ENCODE data around the gene CD47.
A peak's percentile ranks its signal among the peaks of the same experiment; 100 is the strongest.

Gene CD47

DNA sequence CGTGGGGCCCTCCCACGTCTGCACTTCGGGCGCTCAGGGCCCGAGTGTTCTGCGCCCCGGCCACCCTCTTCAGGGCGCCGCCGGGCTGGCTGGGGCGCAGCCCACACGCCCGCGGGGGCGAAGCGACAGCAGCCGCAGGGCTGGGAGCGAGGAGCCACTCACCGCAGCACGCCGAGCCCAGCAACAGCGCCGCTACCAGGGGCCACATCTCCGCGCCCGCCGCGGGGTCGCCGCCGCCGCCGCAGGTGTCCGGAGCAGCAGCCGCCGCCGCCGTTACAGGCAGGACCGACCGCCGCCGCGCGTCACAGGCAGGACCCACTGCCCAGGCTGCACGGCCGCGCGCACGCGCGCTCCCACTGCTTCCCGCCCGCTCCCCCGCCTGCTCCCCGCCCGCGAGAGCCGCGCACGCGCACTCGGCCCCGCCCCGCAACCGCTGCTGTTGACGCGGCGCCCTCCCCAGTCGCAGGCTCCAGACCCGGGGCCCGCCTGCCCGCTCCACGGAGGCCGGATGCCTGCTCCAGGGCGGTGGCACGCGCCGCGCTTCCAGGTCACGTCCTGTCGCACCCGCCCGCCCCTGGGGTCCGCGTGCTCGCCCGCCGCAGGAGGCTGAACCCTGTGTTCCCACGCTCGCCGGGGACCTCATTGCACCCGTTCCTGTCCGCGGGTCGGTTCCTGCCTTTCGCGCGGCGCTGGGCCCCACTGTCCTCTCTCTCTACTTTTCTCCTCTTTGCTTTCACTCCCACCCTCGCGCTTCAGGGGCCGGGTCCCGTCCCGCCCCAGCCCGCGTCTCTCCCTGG lies at the start of gene CD47:
Gene CD47, minus strand, starts transcription at position 331 of the 797 bp plus-strand sequence. Its CDS starts 123 bp downstream, at position 208.
- DNase-seq: peak; percentile 65

GRCh38 chr3:108137460-108137814 lies 46.6 kb upstream of the CD47 start:
- DNase-seq: no peak

DNA sequence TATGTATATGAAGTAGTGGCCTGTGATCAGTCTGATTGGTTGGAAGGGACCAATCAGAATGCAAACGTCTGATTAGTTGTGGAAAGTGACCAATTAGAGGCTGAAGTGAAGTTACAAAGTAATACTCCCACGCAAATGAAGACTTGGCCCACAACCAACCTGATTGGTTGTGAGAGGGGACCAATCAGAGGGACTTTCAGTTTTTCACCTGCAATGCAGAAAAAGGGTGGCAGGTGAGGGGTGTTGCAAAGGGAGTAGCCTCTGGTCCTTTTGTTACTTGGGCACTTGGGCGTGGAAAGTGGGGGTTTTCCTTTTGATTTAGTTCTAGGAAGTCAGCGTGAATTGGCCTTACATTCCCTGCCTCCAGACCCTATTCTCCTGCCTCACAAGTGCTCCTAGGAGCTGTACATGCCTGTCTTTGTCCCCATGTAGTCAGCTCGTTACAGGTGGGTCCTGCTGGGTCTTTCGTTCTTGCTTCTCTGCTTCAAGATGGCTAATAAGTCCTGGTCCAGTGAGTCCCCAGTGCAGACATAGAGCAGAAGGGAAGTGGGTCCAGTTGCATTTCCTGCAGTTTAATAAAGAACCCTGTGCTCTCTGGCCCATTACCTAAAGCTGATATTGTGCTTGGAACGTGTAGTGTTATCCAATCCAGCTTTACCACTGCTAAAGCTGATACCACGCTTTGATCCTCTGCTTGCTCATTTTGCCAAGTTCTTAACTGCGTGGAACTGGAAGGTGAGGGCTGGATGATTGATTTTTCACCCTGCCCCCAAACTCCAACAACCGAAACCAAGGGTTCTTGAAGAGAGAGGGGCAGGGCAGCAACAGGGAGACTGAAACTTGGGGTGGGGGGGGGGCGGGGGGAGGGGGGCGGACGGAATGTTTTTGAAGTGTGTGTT lies 46.0 kb upstream of the CD47 start:
- no peak for DNase-seq

GRCh38 chr3:108134555-108134880 lies 43.7 kb upstream of the CD47 start:
- DNase-seq: no peak

- no peak for DNase-seq
Observed at GRCh38 chr3:108133858-108134554, 43.2 kb upstream of the CD47 start.

GRCh38 chr3:108133048-108133369 lies 42.2 kb upstream of the CD47 start:
- DNase-seq: no peak

- peak; percentile 18 for DNase-seq
Observed at GRCh38 chr3:108131475-108132134, 40.8 kb upstream of the CD47 start.

GRCh38 chr3:108130701-108131474 lies 40.1 kb upstream of the CD47 start:
- DNase-seq: no peak

DNA sequence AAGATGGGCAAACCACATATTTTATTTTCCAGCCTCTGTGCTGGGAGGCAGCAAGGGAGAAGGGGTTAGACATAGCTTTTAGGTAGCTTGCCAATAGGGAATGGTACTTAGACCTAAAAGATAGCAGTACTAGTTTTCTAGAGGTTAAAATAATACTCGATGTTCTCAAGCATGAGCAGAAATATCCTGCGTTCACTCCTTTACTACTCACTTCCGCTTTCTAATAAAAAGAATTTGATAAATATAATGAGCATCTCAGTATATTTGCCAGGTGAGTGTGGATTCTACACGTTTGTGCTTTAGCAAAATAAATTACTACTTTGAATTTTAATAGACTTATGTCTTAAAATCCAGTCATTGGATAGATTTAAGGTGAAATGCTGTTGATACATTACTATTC lies 39.4 kb upstream of the CD47 start:
- no peak for DNase-seq

DNA sequence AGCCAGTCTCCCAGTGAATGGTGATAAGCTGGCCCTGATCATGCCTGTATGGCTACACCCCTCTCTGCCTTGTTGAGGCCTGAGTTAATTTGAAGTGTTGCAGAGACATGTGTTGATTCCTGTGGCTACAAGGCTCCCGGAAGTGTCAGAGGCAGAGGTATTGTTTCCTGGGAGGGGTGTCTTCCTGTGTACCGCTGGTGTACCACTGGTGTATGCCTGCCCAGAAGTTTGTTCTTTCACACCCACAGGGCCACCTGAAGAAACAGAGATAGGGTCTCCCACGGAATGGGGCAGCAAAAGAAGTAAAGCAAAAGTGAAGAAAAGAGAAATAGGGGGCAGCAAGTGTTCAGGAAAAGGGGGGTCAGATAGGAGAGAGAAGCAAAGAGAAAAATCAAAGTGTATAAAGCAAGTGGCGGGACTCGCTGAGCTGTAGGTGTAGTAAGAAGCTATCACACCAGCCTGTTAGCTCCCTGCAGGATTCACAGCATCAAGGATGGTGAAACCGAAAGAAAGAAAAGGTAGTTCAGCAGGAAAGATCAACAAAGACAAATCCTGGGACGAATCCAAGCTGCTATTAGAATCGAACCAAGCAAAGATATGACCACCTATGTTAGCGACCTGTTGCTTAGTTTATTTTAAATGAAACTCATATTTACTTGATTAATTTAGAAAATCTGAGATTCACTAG lies 36.6 kb upstream of the CD47 start:
- DNase-seq: peak; percentile 54

- no peak for DNase-seq
Observed at GRCh38 chr3:108126348-108126747, 35.5 kb upstream of the CD47 start.

GRCh38 chr3:108125550-108126071 lies 34.8 kb upstream of the CD47 start:
- peak; percentile 97 for DNase-seq

DNA sequence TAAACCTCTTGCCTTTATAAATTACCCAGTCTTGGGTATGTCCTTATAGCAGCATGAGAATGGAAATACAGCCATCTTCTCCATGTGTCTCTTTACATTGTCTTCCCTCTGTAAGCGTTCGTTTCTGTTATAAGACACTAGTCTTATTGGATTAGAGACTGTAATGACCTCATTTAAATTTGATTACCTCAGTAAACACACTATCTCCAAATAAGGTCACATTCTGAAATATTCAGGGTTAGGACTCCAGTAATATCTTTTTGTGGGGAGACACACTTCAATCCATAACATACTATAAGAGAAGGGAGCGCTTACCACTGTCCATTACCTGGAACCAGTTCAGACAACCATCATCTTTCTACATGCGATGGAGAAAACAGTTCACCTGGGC lies 34.3 kb upstream of the CD47 start:
- DNase-seq: no peak

DNA sequence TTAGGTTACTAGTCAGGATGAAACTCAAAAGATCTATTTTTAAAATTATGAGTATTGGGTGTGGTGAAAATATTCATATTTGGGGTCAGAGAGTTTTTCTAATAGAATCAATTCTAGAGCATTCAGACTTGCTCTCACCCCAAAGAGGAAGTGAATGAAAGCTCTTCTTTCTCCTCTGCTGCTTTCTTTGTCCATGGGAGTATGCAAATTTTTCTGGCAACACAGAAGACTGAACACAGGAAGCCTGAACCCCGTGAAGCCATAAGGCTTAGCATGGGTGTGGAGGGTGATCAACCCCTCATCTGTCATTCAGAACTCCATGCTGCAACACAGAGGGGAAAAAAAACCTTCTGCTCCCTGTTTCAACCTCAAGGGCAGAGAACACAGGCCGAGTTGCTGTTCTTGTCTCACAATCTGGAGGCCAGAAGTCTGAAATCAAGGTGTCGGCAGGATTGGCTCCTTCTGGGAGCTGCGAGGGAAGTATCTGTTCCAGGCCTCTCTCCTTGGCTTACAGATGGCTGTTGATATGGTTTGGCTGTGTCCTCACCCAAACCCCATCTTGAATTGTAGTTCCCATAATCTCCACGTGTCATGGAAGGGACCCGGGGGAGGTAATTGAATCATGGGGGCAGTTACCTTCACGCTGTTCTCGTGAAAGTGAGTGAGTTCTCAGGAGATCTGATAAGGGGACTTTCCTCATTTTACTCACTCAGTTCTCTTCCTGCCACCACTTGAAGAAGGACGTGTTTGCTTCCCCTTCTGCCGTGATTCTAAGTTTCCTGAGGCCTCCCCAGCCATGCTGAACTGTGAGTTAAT lies 33.7 kb upstream of the CD47 start:
- DNase-seq: peak; percentile 92

DNA sequence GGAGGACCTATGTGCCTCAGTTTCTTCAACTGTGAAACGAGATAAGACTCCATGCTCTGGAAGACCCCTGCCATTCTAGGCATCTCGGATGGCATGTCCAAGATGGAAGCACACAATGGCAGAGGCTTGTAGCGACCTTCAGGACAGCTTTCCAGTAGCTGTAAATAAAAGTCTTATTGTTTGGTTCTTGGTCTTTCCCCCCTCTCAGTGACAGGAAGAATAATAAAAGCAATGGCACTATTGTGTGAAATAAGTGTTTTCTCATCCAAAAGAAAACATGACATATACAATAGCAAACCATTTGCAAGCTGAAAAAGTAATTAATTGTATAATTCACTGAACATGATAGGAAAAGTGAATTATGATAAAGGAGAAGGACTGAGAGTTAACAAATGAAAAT lies 32.5 kb upstream of the CD47 start:
- no peak for DNase-seq

GRCh38 chr3:108122276-108122675 lies 31.4 kb upstream of the CD47 start:
- DNase-seq: no peak

DNA sequence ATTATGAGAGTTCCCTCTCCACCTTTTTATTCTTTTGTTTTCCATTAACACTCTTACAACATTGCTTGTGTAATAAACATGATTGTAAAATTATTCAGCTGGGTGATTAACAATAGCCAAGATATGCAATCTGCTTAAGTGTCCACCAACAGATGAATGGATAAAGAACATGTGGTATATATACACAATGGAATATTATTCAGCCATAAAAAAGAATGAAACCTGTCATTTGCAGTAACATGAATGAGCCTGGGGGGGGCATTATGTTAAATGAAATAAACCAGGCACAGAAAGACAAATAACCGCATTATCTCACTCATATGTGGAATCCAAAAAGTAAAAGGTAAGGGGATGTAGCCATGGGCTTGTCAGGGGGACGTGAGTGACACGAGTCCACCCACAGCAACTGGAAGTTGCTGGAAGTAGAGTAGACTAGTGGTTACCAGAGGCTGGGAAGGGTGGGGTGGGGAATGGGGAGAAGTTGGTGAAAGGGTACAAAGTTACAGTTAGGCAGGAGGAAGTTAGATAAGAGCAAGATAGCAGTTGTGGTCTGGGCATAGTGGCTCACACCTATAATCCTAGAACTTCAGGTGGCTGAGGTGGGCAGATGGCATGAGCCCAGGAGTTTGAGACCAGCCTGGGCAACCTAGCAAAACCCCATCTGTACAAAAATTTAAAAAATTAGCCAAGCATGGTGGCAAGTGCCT lies 28.7 kb upstream of the CD47 start:
- peak; percentile 66 for DNase-seq

GRCh38 chr3:108118038-108118768 lies 27.4 kb upstream of the CD47 start:
- DNase-seq: no peak

GRCh38 chr3:108117241-108117775 lies 26.5 kb upstream of the CD47 start:
- DNase-seq: no peak
